Hindlimb muscle (tissue), 1 donor: ENCODE data around the gene TECPR1. TPM values are rescaled to one million over a fixed set of nuclear protein-coding genes. Genes with fewer than 3 reads are reported as not detected.
"Not testable (repeated sequence)": the region's sequence is repeated elsewhere in the genome, so short reads cannot be mapped to it uniquely, and the experiment has no call there.

Source experiments
- DNase-seq: peaks from one replicate; pipeline ENCODE4 v3.0.0-alpha.2; 2013
- polyA plus RNA-seq: library from polyadenylated mRNA; unstranded; fragments of 120-200 nt; gene quantifications from one replicate; pipeline ENCODE4 v1.2.1, GENCODE V29; 2013; ENCODE audit not compliant: insufficient read length

The TECPR1 gene
- polyA plus RNA-seq, 1 donor = 33.3 TPM

DNA sequence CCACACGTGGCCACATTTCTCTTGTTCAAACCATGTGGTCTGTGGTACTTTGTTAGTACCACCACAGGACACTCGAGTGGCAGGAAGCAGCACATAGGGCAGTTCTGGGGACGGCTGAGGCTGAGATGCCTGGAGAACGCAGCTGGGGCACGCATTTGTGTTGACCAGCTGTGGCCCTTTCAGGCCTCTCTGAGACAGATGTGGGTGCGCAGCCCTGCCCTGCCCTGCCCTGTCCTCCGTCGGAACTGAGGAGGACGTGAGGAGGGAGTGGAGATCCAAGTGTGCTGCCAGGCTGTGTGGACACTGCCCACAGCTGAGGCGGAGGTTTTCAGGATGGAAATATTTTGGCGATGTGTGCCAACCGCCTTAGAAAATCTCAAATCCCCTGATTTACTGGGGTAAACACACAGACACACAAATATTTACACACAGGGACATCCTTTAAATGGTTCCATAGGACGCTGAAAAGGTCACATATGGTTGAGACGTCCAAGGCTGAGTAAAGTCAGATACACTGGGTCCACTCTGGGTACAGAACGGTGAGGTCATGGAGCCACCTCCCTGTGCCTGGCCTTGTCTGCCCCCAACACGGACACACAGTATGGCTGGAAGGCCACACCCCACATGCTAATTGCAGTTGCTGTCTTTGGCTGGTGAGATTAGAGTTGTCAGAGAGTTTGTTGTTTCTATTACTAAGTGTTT lies 26.0 kb downstream of the TECPR1 start:
- DNase-seq = no peak

DNA sequence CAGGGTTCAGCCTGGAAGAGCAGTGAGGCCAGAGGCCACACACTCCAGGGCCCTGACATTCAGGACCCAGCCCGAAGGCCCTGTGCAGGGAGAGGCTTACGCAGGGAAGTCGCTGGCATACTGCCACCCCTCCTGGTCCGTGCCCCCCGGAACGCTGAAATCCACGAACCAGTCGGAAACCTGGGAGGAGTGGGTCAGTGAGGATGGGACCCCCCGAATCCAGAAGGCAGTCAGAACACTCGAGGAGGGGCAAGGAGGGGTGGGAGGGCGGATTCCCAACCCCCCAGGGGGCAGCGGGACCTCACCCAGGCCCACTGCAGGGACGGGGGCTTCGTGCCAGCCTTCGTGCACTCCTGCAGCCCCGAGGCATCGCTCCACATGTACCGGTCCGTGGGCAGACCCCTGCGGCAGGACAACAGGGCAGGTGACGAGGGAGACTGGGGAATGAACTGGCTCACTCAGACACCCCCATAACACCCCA lies 27.3 kb downstream of the TECPR1 start:
- no peak for DNase-seq

DNA sequence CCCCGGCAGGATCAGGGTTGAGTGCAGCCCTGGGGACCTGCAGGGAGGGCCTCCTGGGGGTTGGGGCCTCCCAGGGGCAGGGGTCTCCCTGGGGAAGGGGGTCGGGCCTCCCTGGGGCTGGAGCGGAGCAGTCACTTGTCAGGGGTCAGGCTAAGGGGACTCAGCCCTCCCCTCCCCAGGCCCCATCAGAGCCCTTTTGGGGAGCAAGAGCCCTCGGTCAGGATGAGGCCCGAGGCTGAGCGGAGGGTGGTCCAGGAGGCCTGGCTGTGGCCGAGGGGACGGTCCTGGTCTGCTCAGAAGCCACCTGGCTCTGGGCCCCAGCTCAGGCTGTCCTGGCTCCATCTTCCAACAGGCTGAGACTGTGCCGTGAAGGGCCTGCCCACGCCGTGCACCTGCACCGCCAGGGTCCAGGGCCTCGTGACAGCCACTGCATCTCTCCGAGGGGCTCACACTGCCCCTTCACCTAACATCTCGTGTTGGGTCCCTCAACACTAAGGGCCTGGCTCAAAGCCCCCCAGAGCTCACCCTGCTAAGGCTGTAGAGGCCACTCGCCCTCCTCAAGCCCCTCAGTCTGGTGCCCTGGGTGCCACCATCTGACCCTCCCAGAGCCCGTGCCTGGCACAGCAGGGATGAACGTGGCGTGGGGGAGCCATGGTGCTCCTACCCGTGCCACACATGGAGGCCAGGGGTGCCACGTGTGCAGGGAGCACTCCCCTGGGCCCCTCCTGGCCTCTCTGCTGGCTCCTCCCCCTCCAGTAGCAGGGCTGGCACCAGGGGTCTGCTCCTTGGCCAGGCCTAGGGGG lies 27.9 kb downstream of the TECPR1 start:
- DNase-seq = no peak

DNA sequence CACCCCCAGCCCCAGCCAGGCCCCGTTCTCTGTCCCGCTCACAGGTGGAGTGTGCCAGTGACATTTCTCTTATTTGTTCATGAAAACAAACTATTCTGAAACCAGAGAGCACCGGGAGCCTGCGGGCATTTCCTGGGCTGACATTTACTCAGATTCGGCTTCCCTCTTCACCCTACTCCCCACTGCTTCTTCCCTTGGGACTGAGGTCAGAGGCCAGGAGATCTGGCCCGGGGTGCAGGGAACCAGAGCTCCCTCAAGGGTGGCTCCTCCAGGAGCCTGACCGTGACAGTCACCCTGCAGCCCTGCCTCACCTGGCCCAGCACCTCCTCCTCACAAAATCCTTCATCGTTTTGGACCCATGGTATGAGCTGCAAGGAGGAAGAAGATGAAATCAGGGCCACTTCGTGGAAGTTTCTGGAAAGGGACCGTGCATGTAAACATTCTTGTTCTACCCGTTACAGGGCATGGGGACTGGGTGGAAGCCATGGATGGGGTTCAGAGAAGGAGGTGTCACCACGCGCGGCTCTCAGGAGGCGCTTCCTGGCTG lies 28.6 kb downstream of the TECPR1 start:
- no peak for DNase-seq

DNA sequence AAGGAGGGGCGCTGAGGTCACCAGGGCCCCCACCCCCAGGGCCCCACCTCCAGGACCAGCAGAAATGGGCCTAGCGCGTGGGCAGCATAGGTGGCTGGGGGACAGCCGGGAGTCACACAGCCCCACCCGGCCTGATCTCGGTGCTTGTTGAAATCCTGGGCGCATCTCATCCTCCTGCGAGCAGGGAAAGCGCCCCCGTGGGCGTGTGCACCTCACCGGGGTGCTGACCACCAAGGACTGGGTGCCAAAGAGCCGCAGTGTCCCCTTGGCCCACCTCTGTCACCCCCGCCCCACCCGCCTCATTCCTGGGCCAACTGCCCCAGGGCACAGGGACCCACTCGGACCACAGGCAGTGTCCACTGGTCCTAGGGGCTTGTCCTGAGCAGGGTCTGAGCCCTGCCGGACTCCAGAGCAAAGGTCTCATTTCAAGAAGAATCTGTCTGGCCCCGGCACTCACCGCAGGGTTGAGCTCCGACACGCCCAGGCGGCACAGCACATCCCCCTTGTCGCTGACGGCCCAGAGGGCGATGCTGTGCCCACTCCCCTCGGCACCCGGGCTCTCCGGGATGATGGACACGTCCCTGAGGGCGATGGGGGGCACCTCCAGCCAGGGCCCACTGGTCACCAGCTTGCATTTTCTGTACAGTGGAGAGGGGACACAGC lies 29.4 kb downstream of the TECPR1 start:
- DNase-seq = no peak

DNA sequence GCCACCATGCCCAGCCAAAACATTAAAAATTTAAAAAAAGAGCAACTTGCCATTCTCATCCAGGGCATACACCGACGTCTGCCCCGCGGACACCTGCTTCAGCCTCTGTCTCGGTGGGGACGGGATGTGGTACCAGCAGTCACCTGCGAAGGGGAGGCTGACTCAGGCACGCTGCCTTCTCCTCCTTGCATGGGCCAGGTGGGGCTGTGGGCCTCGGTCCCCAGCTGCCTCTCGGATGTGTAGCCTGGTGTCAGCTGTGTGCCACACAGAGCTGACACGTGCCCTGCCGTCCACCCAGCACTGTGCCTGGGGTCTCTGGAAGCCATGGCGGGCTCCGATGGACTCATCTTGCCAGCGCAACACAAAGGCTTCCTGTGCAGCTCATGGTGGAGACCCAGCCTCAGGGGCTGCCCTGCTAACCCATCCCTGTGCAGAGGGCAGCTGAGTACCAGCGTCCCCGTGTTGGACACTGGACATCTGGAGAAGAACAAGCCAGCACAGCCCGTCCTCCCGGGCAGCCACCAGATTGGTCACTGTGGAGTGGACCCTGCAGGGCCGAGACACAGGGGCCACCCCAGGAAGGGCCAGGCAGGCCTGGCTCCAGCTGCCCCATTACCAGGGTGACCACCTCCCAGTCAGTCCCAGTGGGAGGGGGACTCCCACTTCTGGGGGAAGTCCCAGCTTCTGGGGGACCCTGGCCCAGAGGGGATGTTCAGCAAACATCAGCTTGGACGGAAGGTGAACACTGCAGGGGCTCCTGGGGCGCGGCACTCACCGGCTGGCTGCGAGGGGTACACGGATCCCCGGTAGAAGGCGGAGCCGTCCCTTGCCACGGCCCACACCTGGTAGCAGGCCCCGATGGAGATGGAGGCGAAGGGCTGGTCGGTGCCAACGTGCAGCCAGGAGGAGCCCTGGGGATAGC lies 30.2 kb downstream of the TECPR1 start:
- no peak for DNase-seq

DNA sequence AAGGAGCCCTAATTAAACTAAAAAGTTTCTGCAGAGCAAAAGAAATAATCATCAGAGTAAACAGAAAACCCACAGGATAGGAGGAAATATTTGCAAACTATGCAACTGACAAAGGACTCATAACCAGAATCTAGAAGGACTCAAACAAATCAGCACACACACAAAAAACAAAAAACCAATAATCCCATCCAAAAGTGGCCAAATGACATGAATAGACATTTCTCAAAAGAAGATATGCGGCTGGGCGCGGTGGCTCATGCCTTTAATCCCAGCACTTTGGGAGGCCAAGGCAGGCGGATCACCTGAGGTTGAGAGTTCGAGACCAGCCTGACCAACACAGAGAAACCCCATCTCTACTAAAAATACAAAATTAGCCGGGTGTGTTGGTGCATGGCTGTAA lies 32.6 kb downstream of the TECPR1 start:
- not testable (repeated sequence) for DNase-seq

DNA sequence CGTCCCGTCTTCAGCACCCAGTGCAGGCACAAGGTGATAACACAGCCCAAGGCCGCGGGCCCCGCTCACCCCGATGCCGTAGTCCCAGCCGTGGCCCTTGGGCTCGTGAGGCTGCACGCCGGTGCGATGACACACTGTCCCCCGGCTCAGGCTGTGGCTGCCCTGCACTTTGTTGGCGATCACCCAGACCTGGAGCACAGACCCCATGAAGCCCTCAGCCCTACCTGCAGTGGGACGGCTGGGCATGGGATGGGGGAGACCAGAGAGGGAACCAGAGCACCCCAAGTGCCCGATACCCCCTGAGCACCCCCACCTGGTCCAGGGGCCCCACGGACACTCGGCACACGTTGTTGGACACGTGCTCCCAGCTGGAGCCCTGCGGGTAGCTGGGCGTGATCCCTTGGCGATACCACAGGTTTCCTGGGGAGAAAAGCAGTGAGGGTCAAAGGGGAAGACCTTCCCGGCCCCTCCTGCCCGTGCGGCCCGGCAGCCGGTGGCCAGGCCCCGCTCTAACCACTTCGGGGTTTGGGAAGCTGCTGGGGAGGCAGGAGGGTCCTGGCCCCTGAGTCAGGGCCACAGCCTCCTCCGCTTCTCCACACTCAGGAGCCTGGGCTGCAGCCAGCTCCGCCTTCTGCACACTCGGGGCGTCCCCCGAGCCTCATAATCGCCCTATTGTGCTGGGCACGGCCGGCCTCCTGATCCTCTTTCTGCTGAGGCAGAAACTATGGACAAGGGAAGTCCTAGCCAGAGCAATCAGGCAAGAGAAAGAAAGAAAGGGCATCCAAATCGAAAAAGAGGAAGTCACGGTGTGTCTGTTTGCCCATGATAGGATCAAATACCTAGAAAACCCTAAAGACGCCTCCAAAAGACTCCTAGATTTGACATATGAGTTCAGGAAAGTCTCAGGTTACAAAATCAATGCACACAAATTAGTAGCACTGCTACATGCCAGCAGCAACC lies 34.1 kb downstream of the TECPR1 start:
- no peak for DNase-seq

DNA sequence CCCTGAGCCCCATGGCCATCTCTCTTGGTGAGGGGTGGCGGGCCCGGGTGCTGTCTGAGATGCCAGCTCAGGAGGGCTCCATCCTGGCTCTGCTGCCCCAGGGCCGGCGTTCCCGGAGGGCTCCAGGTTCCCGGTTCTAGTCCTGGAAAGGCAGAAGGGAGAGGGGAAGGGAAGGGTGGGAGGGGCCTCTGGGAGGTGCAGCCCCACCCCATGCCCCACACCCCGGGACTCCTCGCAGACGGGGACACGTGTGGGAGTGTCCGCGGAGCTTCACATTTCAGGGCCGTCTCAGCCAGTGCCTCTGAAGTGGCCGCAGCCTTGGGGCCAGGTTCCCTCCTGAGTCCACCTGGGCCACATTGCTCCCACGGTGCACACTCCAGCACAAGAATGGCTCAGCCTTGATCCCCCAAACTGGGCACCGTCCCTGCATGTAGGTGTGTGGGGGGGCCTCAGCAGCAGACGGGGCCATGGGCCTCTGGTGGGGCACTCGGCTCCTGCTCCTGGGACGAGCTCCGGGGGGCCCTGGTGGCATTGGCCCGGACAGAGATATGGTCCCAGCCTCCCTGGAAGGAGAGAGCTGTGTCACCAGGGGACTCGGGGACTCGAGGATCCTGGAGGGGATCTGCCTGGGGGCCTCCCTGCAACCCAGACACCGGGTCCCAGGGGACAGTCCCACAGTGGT lies 35.0 kb downstream of the TECPR1 start:
- no peak for DNase-seq

DNA sequence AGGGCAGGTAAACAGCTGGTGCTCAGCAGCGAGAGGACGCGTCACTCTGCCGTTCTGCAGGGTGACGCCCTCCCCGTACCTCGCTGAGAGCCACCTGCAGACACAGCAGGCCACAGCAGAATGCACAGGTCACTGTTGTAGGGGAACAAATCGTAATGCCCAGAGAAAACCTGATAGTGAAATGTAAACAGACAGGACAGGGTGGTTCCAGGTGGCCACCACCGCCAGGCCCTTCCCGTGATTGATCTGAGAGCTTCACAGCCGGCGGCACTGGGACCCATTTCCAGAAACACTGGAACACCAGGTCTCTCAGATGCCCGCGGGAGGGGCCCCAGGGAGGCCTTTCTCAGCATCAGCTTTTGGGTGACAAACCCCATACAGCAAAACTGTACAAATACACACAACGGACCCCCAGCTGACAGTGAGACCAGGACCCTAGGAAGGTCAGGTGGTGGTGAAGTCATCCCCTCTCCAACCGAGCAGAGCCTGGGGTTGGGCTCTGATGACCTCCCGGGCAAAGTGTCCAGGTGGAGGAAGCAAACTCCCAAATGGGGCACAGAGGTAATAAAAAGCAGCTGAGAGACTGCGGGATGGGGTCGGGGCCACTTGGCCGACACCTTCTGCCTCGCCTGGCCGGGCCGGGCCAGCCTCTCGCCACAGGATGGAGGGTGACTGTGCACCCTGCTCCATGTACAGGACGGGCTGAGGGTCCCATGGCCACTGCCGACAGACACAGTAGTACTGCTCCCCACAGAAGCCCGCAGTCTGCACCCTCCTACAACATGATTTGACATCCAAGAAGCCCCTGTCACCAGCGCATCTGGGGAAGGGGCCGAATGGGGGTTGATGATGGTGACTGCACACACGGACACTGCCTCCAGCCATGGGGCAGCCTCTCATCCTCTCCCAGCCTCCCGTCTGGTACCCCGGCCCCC lies 36.2 kb downstream of the TECPR1 start:
- DNase-seq = no peak

DNA sequence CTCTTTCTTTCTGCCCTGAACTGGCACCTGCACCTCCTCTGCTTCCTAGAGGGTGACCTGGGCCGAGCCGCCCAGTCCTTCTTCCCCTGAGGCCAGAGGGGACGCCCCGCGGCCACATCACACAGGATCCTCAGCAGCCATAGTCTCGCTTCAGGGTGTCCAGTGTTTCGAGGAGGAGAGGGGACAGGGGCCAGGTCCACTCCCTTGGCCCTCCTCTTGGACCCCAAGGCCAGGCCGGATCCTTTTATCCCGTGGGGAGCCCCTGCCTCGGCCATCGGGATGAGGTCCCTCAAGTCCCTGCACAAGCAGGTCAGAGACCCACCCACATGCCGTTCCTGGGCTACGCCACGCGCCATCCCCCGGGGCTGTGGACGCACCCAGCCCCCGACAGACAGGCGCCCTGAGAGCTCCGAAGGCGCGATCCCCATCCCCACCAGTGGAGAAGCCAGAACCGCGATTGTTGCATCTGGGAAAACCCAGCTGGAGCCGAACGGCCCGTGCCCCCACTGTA lies 37.2 kb downstream of the TECPR1 start:
- no peak for DNase-seq

DNA sequence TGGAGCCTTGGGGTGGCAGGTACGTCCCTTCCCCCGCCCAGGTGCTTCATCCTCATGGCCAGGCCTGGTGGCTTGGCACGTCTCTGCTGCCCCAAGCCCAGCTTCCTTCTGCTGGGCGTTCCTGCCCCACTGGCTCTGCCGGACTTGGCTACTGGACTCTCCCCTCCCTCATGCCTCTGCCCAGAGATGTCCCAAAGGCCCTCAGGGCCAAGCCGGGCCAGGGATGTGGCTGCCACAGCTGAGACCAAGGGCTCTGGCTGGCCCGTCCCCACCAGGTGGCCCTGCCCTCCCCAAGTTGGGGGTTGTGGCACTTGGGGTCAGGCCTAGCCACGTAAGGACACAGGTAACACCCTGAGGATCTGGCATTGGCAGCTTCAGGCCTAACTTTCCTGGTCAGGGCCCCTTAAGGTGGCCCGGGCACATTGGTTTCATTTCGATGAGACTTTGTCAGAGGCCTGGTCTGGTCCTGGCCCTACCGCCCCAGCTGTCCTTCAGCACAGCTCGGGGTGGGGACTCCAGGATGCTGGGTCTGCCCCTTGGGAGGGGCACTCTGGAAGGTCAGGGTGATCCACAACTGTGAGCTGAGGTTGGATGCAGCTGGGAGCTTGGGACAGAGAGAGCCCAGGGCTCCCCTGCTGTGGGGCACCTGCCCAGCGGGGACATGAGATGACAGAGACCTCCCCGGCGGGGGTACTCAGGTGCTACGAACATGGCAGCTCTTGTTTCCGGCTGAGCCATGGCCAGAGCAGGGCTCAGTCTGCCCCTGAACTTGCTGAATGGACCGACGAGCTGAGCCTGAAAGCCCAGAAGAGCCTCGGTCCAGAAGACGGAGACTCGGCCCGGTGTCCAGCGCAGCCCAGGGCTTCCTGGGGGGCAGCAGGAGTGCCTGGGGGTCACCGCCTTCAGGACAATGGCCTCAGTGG lies 37.9 kb downstream of the TECPR1 start:
- DNase-seq = no peak

DNA sequence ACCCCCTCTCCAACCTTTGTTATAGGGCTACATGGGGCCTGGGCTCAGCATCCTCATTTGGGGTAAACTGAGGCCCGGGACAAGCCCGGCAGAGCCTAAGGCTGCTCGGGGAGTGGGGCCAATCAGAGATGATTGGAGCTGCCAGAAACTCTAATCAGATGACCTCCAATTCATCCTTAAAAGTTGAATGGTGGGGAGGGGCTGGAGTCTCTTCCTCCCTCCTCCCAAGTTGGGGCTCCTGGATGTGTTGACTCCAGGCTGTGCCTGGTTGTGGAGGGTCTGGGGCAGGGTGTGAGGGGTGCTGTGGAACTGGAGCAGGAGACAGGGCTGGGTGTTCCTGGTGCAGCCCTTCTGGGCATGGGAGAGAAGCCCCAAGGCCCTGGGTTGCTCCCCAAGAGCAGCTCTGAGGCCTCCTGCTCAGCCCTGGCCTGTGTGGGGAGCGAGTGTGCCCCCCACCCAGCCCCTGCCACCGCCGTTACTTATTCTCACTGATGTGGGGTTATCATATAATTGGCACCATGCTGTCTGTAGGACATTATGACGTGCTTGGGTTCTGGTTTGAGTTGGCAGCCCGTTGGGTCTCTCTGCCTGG lies 38.6 kb downstream of the TECPR1 start:
- no peak for DNase-seq

DNA sequence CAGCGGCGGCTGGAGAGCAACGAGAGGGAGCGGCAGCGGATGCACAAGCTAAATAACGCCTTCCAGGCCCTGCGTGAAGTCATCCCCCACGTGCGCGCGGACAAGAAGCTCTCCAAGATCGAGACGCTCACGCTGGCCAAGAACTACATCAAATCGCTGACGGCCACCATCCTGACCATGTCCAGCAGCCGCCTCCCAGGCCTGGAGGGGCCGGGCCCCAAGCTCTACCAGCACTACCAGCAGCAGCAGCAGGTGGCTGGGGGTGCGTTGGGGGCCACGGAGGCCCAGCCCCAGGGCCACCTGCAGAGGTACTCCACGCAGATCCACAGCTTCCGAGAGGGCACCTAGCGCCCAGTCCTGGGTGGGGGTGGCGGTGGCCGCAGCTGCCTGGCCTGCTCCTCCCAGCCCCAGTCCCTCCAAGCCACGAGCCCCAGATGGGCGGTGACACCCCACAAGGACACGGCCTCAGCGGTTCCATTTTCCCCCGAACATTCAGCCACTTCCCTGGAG lies 39.4 kb downstream of the TECPR1 start:
- no peak for DNase-seq

DNA sequence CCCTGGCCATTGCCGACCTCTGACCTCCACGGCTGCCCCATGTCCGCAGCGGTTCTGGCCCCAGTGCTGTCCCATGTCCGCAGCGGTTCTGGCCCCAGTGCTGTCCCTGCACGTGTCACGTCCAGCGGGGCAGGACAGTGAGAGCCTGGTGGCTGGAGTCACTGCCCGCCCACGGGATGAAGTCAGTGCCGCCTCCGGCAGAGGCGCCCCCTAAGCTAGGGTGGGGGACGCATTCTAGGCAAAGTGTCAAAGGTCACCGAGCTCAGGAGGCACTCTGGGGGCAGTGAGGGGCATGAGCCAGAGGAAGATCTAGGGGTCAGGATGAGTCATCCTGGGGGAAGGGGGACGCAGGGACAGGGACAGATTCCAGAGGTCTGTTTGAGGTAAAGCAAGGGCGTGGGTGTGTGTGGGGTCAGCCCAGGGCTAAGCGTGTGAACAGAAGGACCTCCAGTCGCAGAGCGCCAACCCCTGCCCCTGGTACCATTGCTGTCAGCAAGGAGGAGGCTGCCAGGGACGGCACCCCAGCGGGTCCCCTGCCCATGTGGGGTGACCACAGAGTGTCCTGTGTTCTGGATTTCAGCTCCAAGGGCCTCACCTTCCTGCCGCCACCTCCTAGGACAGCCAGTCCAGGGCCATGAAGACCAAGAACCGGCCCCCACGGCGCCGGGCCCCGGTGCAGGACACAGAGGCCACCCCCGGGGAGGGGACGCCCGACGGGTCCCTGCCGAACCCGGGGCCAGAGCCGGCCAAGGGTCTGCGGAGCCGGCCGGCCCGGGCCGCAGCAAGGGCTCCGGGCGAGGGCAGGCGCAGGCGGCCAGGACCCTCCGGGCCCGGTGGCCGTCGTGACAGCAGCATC lies 40.1 kb downstream of the TECPR1 start:
- DNase-seq = no peak

DNA sequence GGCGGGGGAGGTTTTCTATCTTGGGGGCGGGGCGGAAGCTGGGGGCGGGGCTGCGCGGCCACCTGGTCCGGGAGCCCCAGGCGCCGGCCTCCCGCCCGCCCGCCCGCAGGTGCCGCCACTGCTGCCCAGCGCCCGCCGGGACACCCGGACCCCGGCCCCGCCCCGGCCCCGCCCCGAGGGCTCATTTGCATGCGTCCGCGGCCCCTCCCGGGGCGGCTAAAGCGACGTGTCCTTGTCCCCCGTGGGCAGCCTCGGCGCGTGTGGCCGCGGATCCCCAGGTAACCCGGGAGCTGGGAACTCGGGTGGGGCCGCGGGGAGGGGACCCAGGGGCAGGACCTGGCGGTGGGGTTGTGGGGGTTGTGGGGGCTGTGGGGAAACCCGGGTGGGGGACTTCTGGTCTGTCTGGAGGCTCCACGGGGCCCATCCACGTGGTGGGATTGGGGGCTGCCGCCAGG lies 40.8 kb downstream of the TECPR1 start, which contains the start of gene BHLHA15:
BHLHA15 (plus strand) TSS at position 219 of the 455 bp plus-strand sequence. CDS start 871 bp downstream, outside the sequence.
- no peak for DNase-seq
